K562 treated with DMSO at 1 percent for 4 hours (cell line): ENCODE data around the gene SH3RF2. TPM values are rescaled to one million over a fixed set of nuclear protein-coding genes. Genes with fewer than 3 reads are reported as not detected.

Source experiments
- total RNA-seq: library from RNA; unstranded; fragments of 300-600 nt; gene quantifications from 2 replicates; pipeline ENCODE4 v1.2.3, GENCODE V29; 2022; ENCODE audit not compliant: insufficient read depth

The SH3RF2 gene, protein sequence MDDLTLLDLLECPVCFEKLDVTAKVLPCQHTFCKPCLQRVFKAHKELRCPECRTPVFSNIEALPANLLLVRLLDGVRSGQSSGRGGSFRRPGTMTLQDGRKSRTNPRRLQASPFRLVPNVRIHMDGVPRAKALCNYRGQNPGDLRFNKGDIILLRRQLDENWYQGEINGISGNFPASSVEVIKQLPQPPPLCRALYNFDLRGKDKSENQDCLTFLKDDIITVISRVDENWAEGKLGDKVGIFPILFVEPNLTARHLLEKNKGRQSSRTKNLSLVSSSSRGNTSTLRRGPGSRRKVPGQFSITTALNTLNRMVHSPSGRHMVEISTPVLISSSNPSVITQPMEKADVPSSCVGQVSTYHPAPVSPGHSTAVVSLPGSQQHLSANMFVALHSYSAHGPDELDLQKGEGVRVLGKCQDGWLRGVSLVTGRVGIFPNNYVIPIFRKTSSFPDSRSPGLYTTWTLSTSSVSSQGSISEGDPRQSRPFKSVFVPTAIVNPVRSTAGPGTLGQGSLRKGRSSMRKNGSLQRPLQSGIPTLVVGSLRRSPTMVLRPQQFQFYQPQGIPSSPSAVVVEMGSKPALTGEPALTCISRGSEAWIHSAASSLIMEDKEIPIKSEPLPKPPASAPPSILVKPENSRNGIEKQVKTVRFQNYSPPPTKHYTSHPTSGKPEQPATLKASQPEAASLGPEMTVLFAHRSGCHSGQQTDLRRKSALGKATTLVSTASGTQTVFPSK
- total RNA-seq = not detected in 2 replicates

DNA sequence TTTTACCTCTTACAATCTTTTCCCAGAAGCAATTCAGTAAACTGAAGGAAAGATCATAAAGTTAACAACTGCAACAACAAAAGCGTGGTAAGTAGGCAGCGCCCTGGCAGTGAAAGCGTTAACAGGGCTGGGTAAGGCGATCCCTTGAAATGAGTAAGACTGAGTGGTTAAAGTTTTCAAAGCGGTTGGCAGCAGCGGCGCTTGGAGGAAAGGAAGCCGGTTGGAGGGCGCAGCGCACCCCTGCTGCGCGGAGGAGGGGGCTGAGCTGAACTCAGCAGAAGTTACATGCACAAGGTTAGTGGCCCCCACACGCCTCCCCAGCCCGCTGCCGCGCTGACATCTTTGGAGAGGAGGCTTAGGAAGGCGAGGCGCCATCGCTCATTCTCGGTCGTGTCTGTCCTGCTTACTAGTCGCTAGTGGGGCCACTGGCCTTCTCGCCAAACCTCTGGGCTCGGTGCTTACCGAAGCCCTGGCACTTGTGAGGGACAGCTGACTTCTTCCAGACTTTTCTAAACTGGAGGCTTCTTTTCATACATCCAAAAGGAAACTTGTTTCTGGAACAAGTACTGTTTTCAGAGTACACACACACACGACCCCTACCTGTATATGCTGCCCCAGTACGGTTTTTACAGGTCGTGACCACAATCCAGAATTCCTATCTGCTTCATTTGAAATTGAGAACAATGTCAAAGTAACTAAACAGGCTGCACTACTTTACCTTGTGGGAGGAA is at the start of gene SH3RF2:
Gene SH3RF2, plus strand, starts transcription at position 178 of the 731 bp plus-strand sequence. CDS start 1,351 bp downstream, outside the sequence.

GRCh38 chr5:146105477-146105876 is 169.1 kb downstream of the SH3RF2 start, which contains the start of gene PLAC8L1:
PLAC8L1 (minus strand) TSS chr5:146105577; CDS start chr5:146104311, 1,266 bp downstream.

Other genes with a start within 250 kb of the SH3RF2 start
- gene PRELID2, start 101.2 kb upstream of the SH3RF2 start, total RNA-seq = 4.7 and 6.3 TPM in 2 replicates
- gene GRXCR2, start 63.6 kb upstream of the SH3RF2 start, total RNA-seq = not detected in 2 replicates
- 5.6 TPM in 1 of 2 replicates, not detected in the other for gene PLAC8L1, start 169.0 kb downstream of the SH3RF2 start, total RNA-seq
- 96.4 TPM in 2 replicates for gene LARS1, start 246.1 kb downstream of the SH3RF2 start, total RNA-seq